ENCODE data around the gene TMEM38B. TPM values are rescaled to one million over a fixed set of nuclear protein-coding genes. Genes with fewer than 3 reads are reported as not detected.

Gene TMEM38B
- total and polyA plus RNA-seq, 2 experiments from 2014 or later = 9.4 to 14.7 TPM

GRCh38 chr9:105711867-105712266 lies 17.5 kb downstream of the TMEM38B start:
- H3K9me3 Mint-ChIP-seq = no peaks in the 10 kb centered on the region
- Histone ChIP-seq H3F3A (replicated peaks; ENCODE audit: low read depth) (no peaks in the 10 kb centered on the region), H3K4me2 (no peak overlapping the region), H3K4me1 (ENCODE audit: insufficient read depth) (no peaks in the 10 kb centered on the region), H3K27me3 (ENCODE audit: insufficient read depth) (no peaks in the 10 kb centered on the region), H3K4me3 (no peak overlapping the region), H3K79me2 (replicated peaks; ENCODE audit: insufficient read depth) (no peaks in the 10 kb centered on the region), H3K9me2 (ENCODE audit: insufficient read depth) (no peaks in the 10 kb centered on the region), H4K20me1 (replicated peaks; ENCODE audit: insufficient read depth) (no peaks in the 10 kb centered on the region; the same call in 1 of the 2 replicates), H2AFZ (no peak overlapping the region), H3K27ac (ENCODE audit: low read depth) (no peak overlapping the region), H3K36me3 (ENCODE audit: insufficient read depth) (no peaks in the 10 kb centered on the region)
- H3K4me3 Mint-ChIP-seq = no peak overlapping the region
- H3K4me1 Mint-ChIP-seq = no peaks in the 10 kb centered on the region
- peaks cover 2% of the 10 kb centered on the region for H3K27me3 Mint-ChIP-seq (ENCODE audit: insufficient read depth, low read depth, poor library complexity)
- DNase-seq (ENCODE audit: low spot score) (no peak), ATAC-seq (no peak)
- TF ChIP-seq REST (IDR thresholded peaks at IDR 0.05; ENCODE audit: unreplicated experiment) (no peak), CREB1 (CRISPR knock-in tag; IDR thresholded peaks at IDR 0.05; ENCODE audit: low read depth) (no peak), EZH2 (IDR thresholded peaks at IDR 0.05; ENCODE audit: low read depth, unreplicated experiment) (no peak), EZH2phosphoT487 (IDR thresholded peaks at IDR 0.05; ENCODE audit: unreplicated experiment) (no peak), JUNB (IDR thresholded peaks at IDR 0.05; ENCODE audit: unreplicated experiment) (no peak), POLR2AphosphoS5 (IDR thresholded peaks at IDR 0.05; ENCODE audit: low read depth) (no peak), CTCF (conservative IDR thresholded peaks at IDR 0.05; ENCODE audit: low read depth in 2 of 2) (no peak), ETS1 (IDR thresholded peaks at IDR 0.05) (no peak), ZNF114 (CRISPR knock-in tag; IDR thresholded peaks at IDR 0.05) (no peak), ZNF331 (CRISPR knock-in tag; IDR thresholded peaks at IDR 0.05; ENCODE audit: low read depth) (no peak), NANOG (IDR thresholded peaks at IDR 0.05; ENCODE audit: borderline replicate concordance) (no peak), ZNF462 (CRISPR knock-in tag; IDR thresholded peaks at IDR 0.05) (no peak), STAT1 (IDR thresholded peaks at IDR 0.05; ENCODE audit: unreplicated experiment) (no peak)
- no peak overlapping the region for H3K27ac Mint-ChIP-seq
- 0 out of 3 replicates have a peak, but pooled peaks cover 7% of the 10 kb centered on the region for H3K36me3 Mint-ChIP-seq (ENCODE audit: low read depth)

Data from GM23338 (cell line).